ENCODE data around the gene NUMBL. TPM values are rescaled to one million over a fixed set of nuclear protein-coding genes. Genes with fewer than 3 reads are reported as not detected.
"Not testable (repeated sequence)": the region's sequence is repeated elsewhere in the genome, so short reads cannot be mapped to it uniquely, and the experiment has no call there.

NUMBL gene
- total RNA-seq, 4 donors from 2014 or later: 28.2 to 51.7 (median 41.5) TPM

GRCh38 chr19:40659566-40659965, 30.9 kb downstream of the NUMBL start:
- no peak for TF ChIP-seq POLR2AphosphoS5 (IDR thresholded peaks at IDR 0.05)
- no peak for TF ChIP-seq EP300 (IDR thresholded peaks at IDR 0.05)
- TF ChIP-seq POLR2A (IDR thresholded peaks at IDR 0.05; ENCODE audit: low read depth): no peak
- TF ChIP-seq CTCF (IDR thresholded peaks at IDR 0.05): no peak
- Histone ChIP-seq H3K36me3 (no peaks in the 10 kb centered on the region), H3K4me1 (peaks cover 14 to 24% (median 21%) of the 10 kb centered on the region in 4 donors), H3K27ac (replicated peaks in 1 of 4) (peak overlapping the region in 3 of 4 donors; percentile 3 to 34 (median 31)), H3K27me3 (no peaks in the 10 kb centered on the region), H3K4me3 (no peak overlapping the region), H3K9me3 (no peaks in the 10 kb centered on the region)
- 77% methylated on average over 11 of the region's 11 CpGs for WGBS
- no peak for DNase-seq (ENCODE audit: extremely low spot score)
- intact Hi-C loops (cut with DNase I): no loop called here

- peak overlapping the region; percentile 3 to 34 (median 22) for H3K27ac ChIP-seq (replicated peaks in 1 of 4)
- intact Hi-C loops (cut with DNase I): no loop called here
Observed at GRCh38 chr19:40659116-40659515, 31.3 kb downstream of the NUMBL start.

GRCh38 chr19:40658031-40658430, 32.4 kb downstream of the NUMBL start:
- intact Hi-C loops (cut with DNase I): no loop called here
- DNase-seq (ENCODE audit: extremely low spot score): no peak
- H3K4me1 ChIP-seq: peaks cover 4 to 10% (median 8%) of the 10 kb centered on the region in 4 donors
- WGBS: 97% methylated on average over 7 of the region's 8 CpGs
- no peaks in the 10 kb centered on the region for H3K9me3 ChIP-seq
- no peaks in the 10 kb centered on the region for H3K36me3 ChIP-seq
- H3K27ac ChIP-seq (replicated peaks in 1 of 4): no peak overlapping the region
- H3K4me3 ChIP-seq: no peak overlapping the region
- H3K27me3 ChIP-seq: no peaks in the 10 kb centered on the region
- TF ChIP-seq POLR2A (IDR thresholded peaks at IDR 0.05; ENCODE audit: low read depth) (no peak), EP300 (IDR thresholded peaks at IDR 0.05) (no peak), CTCF (IDR thresholded peaks at IDR 0.05) (no peak), POLR2AphosphoS5 (IDR thresholded peaks at IDR 0.05) (no peak)

More at GRCh38 chr19:40659116-40659515, 31.3 kb downstream of the NUMBL start:
- no peaks in the 10 kb centered on the region for H3K9me3 ChIP-seq
- H3K27me3 ChIP-seq: no peaks in the 10 kb centered on the region
- H3K4me1 ChIP-seq: peaks cover 14 to 21% (median 19%) of the 10 kb centered on the region in 4 donors
- TF ChIP-seq EP300 (IDR thresholded peaks at IDR 0.05) (no peak), POLR2A (IDR thresholded peaks at IDR 0.05; ENCODE audit: low read depth) (no peak), CTCF (IDR thresholded peaks at IDR 0.05) (no peak), POLR2AphosphoS5 (IDR thresholded peaks at IDR 0.05) (no peak)
- no peaks in the 10 kb centered on the region for H3K36me3 ChIP-seq
- 83% methylated on average over 5 of the region's 5 CpGs for WGBS
- no peak overlapping the region for H3K4me3 ChIP-seq
- no peak for DNase-seq (ENCODE audit: extremely low spot score)

GRCh38 chr19:40655684-40656083, 34.8 kb downstream of the NUMBL start:
- intact Hi-C loops (cut with DNase I): not testable (repeated sequence)

GRCh38 chr19:40652303-40652702, 38.1 kb downstream of the NUMBL start:
- H3K27me3 ChIP-seq; intact Hi-C loops (cut with DNase I); H3K9me3 ChIP-seq; DNase-seq (ENCODE audit: extremely low spot score); H3K36me3 ChIP-seq; H3K4me3 ChIP-seq: not testable (repeated sequence)
- Histone ChIP-seq H3K4me1 (peaks cover 17 to 26% (median 24%) of the 10 kb centered on the region in 4 donors), H3K27ac (replicated peaks in 1 of 4) (peak overlapping the region; percentile 32 to 79 (median 70))
- WGBS: 91% methylated on average over 11 of the region's 11 CpGs

More at GRCh38 chr19:40655684-40656083, 34.8 kb downstream of the NUMBL start:
- peaks cover 14 to 19% (median 18%) of the 10 kb centered on the region in 4 donors for H3K4me1 ChIP-seq
- not testable (repeated sequence) for H3K36me3 ChIP-seq; H3K27ac ChIP-seq (replicated peaks in 1 of 4); H3K9me3 ChIP-seq; H3K4me3 ChIP-seq; DNase-seq (ENCODE audit: extremely low spot score); H3K27me3 ChIP-seq
- 83% methylated on average over 7 of the region's 7 CpGs for WGBS

GRCh38 chr19:40650749-40651305, 39.6 kb downstream of the NUMBL start:
- H3K27ac ChIP-seq (replicated peaks in 1 of 4): peak overlapping the region; percentile 51 to 79 (median 70)

More at GRCh38 chr19:40650749-40651305, 39.6 kb downstream of the NUMBL start:
- H3K27me3 ChIP-seq: no peaks in the 10 kb centered on the region
- peaks cover 30 to 37% (median 34%) of the 10 kb centered on the region in 4 donors for H3K4me1 ChIP-seq
- intact Hi-C loops (cut with DNase I): no loop called here
- 88% methylated on average over 8 of the region's 8 CpGs for WGBS
- H3K9me3 ChIP-seq: no peaks in the 10 kb centered on the region
- no peak for DNase-seq (ENCODE audit: extremely low spot score)
- no peak overlapping the region for H3K4me3 ChIP-seq
- no peaks in the 10 kb centered on the region for H3K36me3 ChIP-seq
- no peak for TF ChIP-seq CTCF (IDR thresholded peaks at IDR 0.05)
- no peak for TF ChIP-seq POLR2A (IDR thresholded peaks at IDR 0.05; ENCODE audit: low read depth)
- TF ChIP-seq EP300 (IDR thresholded peaks at IDR 0.05): no peak
- TF ChIP-seq POLR2AphosphoS5 (IDR thresholded peaks at IDR 0.05): peak; percentile 28 to 44

Measured in esophagus muscularis mucosa (tissue), 4 donors.